ENCODE results near the gene TNFRSF19.

Gene TNFRSF19

GRCh38 chr13:23605831-23606230 lies 35.6 kb downstream of the TNFRSF19 start:
- TF ChIP-seq CTCF (IDR thresholded peaks at IDR 0.05; ENCODE audit: insufficient read depth, low read length, missing control alignments) = no peak
- DNase-seq (ENCODE audit: low read depth, low spot score) = no peak
- CTCF ChIA-PET = interaction anchor here (1.0 to 1.4 kb wide), 2 partner anchors 75 to 146 kb away, joined by 3 read pairs; no protein-coding TSS in a partner anchor

GRCh38 chr13:23608138-23608537 lies 37.9 kb downstream of the TNFRSF19 start:
- ChIA-PET CTCF (no interaction called here), POLR2A (no interaction called here)
- no peak overlapping the region for H3K4me3 ChIP-seq (ENCODE audit: low read depth, low read length)
- TF ChIP-seq CTCF (IDR thresholded peaks at IDR 0.05; ENCODE audit: insufficient read depth, low read length, missing control alignments) = no peak
- no peak for DNase-seq (ENCODE audit: low read depth, low spot score)

More at GRCh38 chr13:23605831-23606230, 35.6 kb downstream of the TNFRSF19 start:
- POLR2A ChIA-PET = no interaction called here
- no peak overlapping the region for H3K4me3 ChIP-seq (ENCODE audit: low read depth, low read length)

GRCh38 chr13:23608701-23609413 lies 38.6 kb downstream of the TNFRSF19 start:
- TF ChIP-seq CTCF (IDR thresholded peaks at IDR 0.05; ENCODE audit: insufficient read depth, low read length, missing control alignments) = no peak
- H3K4me3 ChIP-seq (ENCODE audit: low read depth, low read length) = peak overlapping the region; percentile 1; the same call in 1 of the 2 replicates
- POLR2A ChIA-PET = no interaction called here
- no peak for DNase-seq (ENCODE audit: low read depth, low spot score)
- CTCF ChIA-PET = interaction anchor here (0.7 to 0.9 kb wide), 2 partner anchors 11 to 259 kb away, joined by 3 read pairs; no protein-coding TSS in a partner anchor

GRCh38 chr13:23609414-23609760 lies 39.2 kb downstream of the TNFRSF19 start:
- no peak for DNase-seq (ENCODE audit: low read depth, low spot score)

GRCh38 chr13:23609874-23610576 lies 39.8 kb downstream of the TNFRSF19 start:
- CTCF ChIA-PET = interaction anchor here (0.7 to 1.3 kb wide), 4 partner anchors 19 to 143 kb away, joined by 3 to 4 read pairs (median 3); no protein-coding TSS in a partner anchor
- POLR2A ChIA-PET = interaction anchor here (1.2 to 1.3 kb wide), 2 partner anchors 11 to 46 kb away, joined by 3 to 4 read pairs; no protein-coding TSS in a partner anchor
- no peak for TF ChIP-seq CTCF (IDR thresholded peaks at IDR 0.05; ENCODE audit: insufficient read depth, low read length, missing control alignments)
- 0 out of 2 replicates have a peak overlapping the region, but pooled peaks have one; percentile 1 for H3K4me3 ChIP-seq (ENCODE audit: low read depth, low read length)
- DNase-seq (ENCODE audit: low read depth, low spot score) = no peak

More at GRCh38 chr13:23609414-23609760, 39.2 kb downstream of the TNFRSF19 start:
- peak overlapping the region; percentile 1; the same call in 1 of the 2 replicates for H3K4me3 ChIP-seq (ENCODE audit: low read depth, low read length)
- no peak for TF ChIP-seq CTCF (IDR thresholded peaks at IDR 0.05; ENCODE audit: insufficient read depth, low read length, missing control alignments)
- CTCF ChIA-PET = interaction anchor here (0.7 kb wide), 1 partner anchor 11 kb away, joined by 3 read pairs; no protein-coding TSS in a partner anchor
- POLR2A ChIA-PET = no interaction called here

Data from AG04449 (cell line).